K562 treated with DMSO at 1 percent for 48 hours (cell line): ENCODE measurements around the gene BAIAP2L2. TPM values are rescaled to one million over a fixed set of nuclear protein-coding genes. Genes with fewer than 3 reads are reported as not detected.

Experiments
- total RNA-seq: library from RNA; unstranded; fragments of 300-600 nt; gene quantifications from 2 replicates; pipeline ENCODE4 v1.2.3, GENCODE V29; 2022; ENCODE audit warnings: low replicate concordance; ENCODE audit errors: extremely low read depth

The BAIAP2L2 gene
- total RNA-seq: not detected in 2 replicates

GRCh38 chr22:38110008-38110862, at the start of gene BAIAP2L2:
BAIAP2L2 (minus strand) TSS chr22:38110684; CDS start chr22:38110525, 159 bp downstream.

GRCh38 chr22:38083931-38084631, 26.4 kb downstream of the BAIAP2L2 start, which contains the start of gene SLC16A8:
SLC16A8 (minus strand) TSS chr22:38084184; CDS start chr22:38082873, 1,311 bp downstream.

GRCh38 chr22:38056969-38057891, 53.3 kb downstream of the BAIAP2L2 start, which contains the start of gene PICK1:
PICK1 (plus strand) TSS chr22:38057404; CDS start chr22:38057810, 406 bp downstream.

Other genes starting within 250 kb of the BAIAP2L2 start
- not detected in 2 replicates for gene MICALL1, start 204.4 kb downstream of the BAIAP2L2 start, total RNA-seq
- not detected in 2 replicates for gene C22orf23, start 157.1 kb downstream of the BAIAP2L2 start, total RNA-seq
- not detected in 2 replicates for gene POLR2F, start 157.0 kb downstream of the BAIAP2L2 start, total RNA-seq
- gene SOX10, start 126.1 kb downstream of the BAIAP2L2 start, total RNA-seq: not detected in 2 replicates
- not detected in 2 replicates for gene PICK1, start 53.3 kb downstream of the BAIAP2L2 start, total RNA-seq
- gene SLC16A8, start 26.5 kb downstream of the BAIAP2L2 start, total RNA-seq: not detected in 2 replicates
- gene PLA2G6, start 71.1 kb upstream of the BAIAP2L2 start, total RNA-seq: not detected in 2 replicates
- not detected in 2 replicates for gene MAFF, start 91.3 kb upstream of the BAIAP2L2 start, total RNA-seq
- not detected in 2 replicates for gene TMEM184B, start 162.3 kb upstream of the BAIAP2L2 start, total RNA-seq
- gene CSNK1E, start 206.7 kb upstream of the BAIAP2L2 start, total RNA-seq: not detected in 2 replicates